Body of pancreas (tissue), 4 donors: ENCODE measurements around the gene FLCN. TPM values are rescaled to one million over a fixed set of nuclear protein-coding genes. Genes with fewer than 3 reads are reported as not detected.
A peak's percentile ranks its signal among the peaks of the same experiment; 100 is the strongest.

Experiments used
- ATAC-seq: fragments of 150-250 bp; one replicate; pipeline ENCODE4 v1.9.1; 2016
- DNase-seq, 4 donors: peaks; one replicate each; pipeline ENCODE4 v3.0.0-alpha.2; 2019
- H3K27ac ChIP-seq, 4 donors: fragments of 200-600 bp; sonication (generic); 1 replicate in 3 of 4; 2 replicates in 1 of 4; pipeline versions ENCODE4 v1.5.1 to v1.6.1; 2016 to 2019; ENCODE audit warnings: mild to moderate bottlenecking in 1 of 4, mixed read lengths in 1 of 4, moderate library complexity in 1 of 4
- H3K27me3 ChIP-seq, 2 donors: fragments of 200-600 bp; sonication (generic); one replicate each; pipeline ENCODE4 v1.6.0; 2016; ENCODE audit warnings: mild to moderate bottlenecking in 1 of 2
- H3K36me3 ChIP-seq, 2 donors: fragments of 200-600 bp; sonication (generic); replicated peaks in 1 of 2; 2 replicates each; pipeline ENCODE4 v1.5.1; 2016; ENCODE audit warnings: low read depth in 2 of 2; ENCODE audit not compliant: insufficient read depth in 1 of 2
- H3K4me1 ChIP-seq: fragments of 200-600 bp; sonication (generic); one replicate; pipeline ENCODE4 v1.6.0; 2016
- H3K4me3 ChIP-seq, 2 donors: fragments of 200-600 bp; sonication (generic); 1 replicate in 1 of 2; 2 replicates in 1 of 2; pipeline ENCODE4 v1.5.1; 2016 to 2019
- H3K9me3 ChIP-seq, 3 donors: fragments of 200-600 bp; sonication (generic); 1 replicate in 2 of 3; 2 replicates in 1 of 3; pipeline ENCODE4 v1.5.1; 2016
- CTCF ChIP-seq, 7 experiments: fragments of 450-650 bp in 4 of 7; fragments of 200-600 bp in 3 of 7; sonication (generic) in 3 of 7; IDR thresholded peaks; one replicate each; pipeline ENCODE4 v1.5.1; 2016 to 2019; ENCODE audit warnings: antibody characterized with exemption in 7 of 7
- POLR2A ChIP-seq, 3 donors: fragments of 450-650 bp; IDR thresholded peaks; one replicate each; pipeline ENCODE4 v1.6.1; 2016; ENCODE audit warnings: antibody characterized with exemption in 3 of 3, mild to moderate bottlenecking in 2 of 3
- WGBS, 2 donors: methylation state at CpG; one replicate each; pipeline ENCODE4 v1.1.5; 2017; 5-methylcytosine and 5-hydroxymethylcytosine counted together
- intact Hi-C: fragments of 100-400 bp; cut with DNase I; formaldehyde crosslinking; loops from one replicate; pipeline ENCODE4 v1.15.1; 2023
- total RNA-seq, 2 donors: library from RNA; depleted of rRNA; stranded (reverse); fragments of >200 nt; gene quantifications; one replicate each; pipeline ENCODE4 v1.1.0, GENCODE V29; 2016

FLCN gene
- total RNA-seq, 2 donors from 2014 or later, result 35.8 to 64.3 TPM

GRCh38 chr17:17213775-17214174, 23.2 kb downstream of the FLCN start:
- DNase-seq (no peak), ATAC-seq (no peak)
- TF ChIP-seq POLR2A (IDR thresholded peaks at IDR 0.05) (no peak), CTCF (IDR thresholded peaks at IDR 0.05) (no peak)
- Histone ChIP-seq H3K27me3 (no peaks in the 10 kb centered on the region), H3K9me3 (no peaks in the 10 kb centered on the region), H3K4me3 (no peak overlapping the region), H3K27ac (no peak overlapping the region), H3K4me1 (no peaks in the 10 kb centered on the region), H3K36me3 (peaks cover 6 to 38% of the 10 kb centered on the region in 2 donors)
- intact Hi-C loops, result no loop called here
- WGBS, 2 donors, result 74 to 80% methylated on average over 6 to 9 of the region's 10 CpGs

DNA sequence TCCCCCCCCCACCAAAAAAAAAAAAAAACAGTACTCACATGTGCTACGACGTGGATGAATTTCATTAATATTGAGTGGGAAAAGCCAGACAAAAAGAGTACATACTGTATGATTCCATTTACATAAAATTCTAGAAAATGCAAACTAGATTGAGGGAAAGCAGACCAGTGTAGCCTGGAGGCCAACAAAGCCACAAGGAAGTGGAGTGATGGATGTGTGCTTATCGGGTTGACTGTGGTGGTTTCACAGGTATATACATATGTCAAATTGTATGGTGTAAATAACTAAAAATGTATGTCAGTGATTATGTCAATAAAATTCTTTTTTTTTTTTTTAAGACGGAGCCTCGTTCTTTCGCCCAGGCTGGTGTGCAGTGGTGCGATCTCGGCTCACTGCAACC, 29.0 kb downstream of the FLCN start:
- Histone ChIP-seq H3K36me3 (peaks cover 0 to 3% of the 10 kb centered on the region in 2 donors), H3K27ac (peak overlapping the region in 1 of 4 donors; percentile 87), H3K4me1 (peaks cover 34% of the 10 kb centered on the region), H3K27me3 (no peaks in the 10 kb centered on the region), H3K9me3 (no peaks in the 10 kb centered on the region), H3K4me3 (no peak overlapping the region)
- no peak for DNase-seq
- WGBS, 2 donors, result 84 to 87% methylated on average over 8 of the region's 8 CpGs
- intact Hi-C loops, result loop anchor here (10.0 kb wide), 1 partner anchor 203 kb away; no protein-coding TSS in a partner anchor
- TF ChIP-seq POLR2A (IDR thresholded peaks at IDR 0.05), result no peak
- no peak for TF ChIP-seq CTCF (IDR thresholded peaks at IDR 0.05)
- ATAC-seq, result no peak

- Histone ChIP-seq H3K4me1 (peaks cover 34% of the 10 kb centered on the region), H3K36me3 (no peaks in the 10 kb centered on the region), H3K27ac (peak overlapping the region; percentile 86 to 91 (median 88)), H3K27me3 (no peaks in the 10 kb centered on the region), H3K4me3 (no peak overlapping the region), H3K9me3 (no peaks in the 10 kb centered on the region)
- TF ChIP-seq CTCF (IDR thresholded peaks at IDR 0.05) (no peak), POLR2A (IDR thresholded peaks at IDR 0.05) (peak; percentile 39 to 87 (median 84))
- 26 to 33% methylated on average over 6 to 16 of the region's 16 CpGs for WGBS, 2 donors
- intact Hi-C loops, result loop anchor here (10.0 kb wide), 1 partner anchor 202 kb away; no protein-coding TSS in a partner anchor
- DNase-seq, result no peak
- peak; percentile 2 for ATAC-seq
These were observed 30.0 kb downstream of the FLCN start for GRCh38 chr17:17206913-17207335.

- WGBS, 2 donors, result 11 to 40% methylated on average over 1 to 71 of the region's 78 CpGs
- TF ChIP-seq POLR2A (IDR thresholded peaks at IDR 0.05) (peak in 1 of 3 donors; percentile 42), CTCF (IDR thresholded peaks at IDR 0.05) (no peak)
- DNase-seq (peak; percentile 92 to 94 (median 92)), ATAC-seq (peak; percentile 78)
- no peaks in the 10 kb centered on the region for H3K27me3 ChIP-seq
- intact Hi-C loops, result loop anchor here (10.0 kb wide), 1 partner anchor 202 kb away; no protein-coding TSS in a partner anchor
- peak within 1 kb of the TSS; percentile 10 to 34 for H3K4me3 ChIP-seq
- no peaks in the 10 kb centered on the region for H3K9me3 ChIP-seq
- H3K36me3 ChIP-seq, result no peaks in the 10 kb centered on the region
- H3K27ac ChIP-seq, result peak within 1 kb of the TSS; percentile 86 to 91 (median 88)
- H3K4me1 ChIP-seq, result peaks cover 34% of the 10 kb centered on the region
These were observed 30.6 kb downstream of the FLCN start, which contains the start of gene PLD6 for GRCh38 chr17:17206124-17206912. Gene PLD6, minus strand, starts transcription at chr17:17206333. Its CDS starts 47 bp downstream, at chr17:17206286.
